GM23338 (cell line): ENCODE measurements around the gene KIAA2012. TPM values are rescaled to one million over a fixed set of nuclear protein-coding genes. Genes with fewer than 3 reads are reported as not detected.

Experiments
- ATAC-seq: fragments of 200-7000 bp; cut with Tn5 transposase; 3 replicates; pipeline ENCODE4 v1.9.1; 2020
- DNase-seq: peaks from one replicate; pipeline ENCODE4 v3.0.0-alpha.2; 2015; ENCODE audit warnings: low spot score
- H2AFZ ChIP-seq: fragments of 200-600 bp; sonication (generic); 2 replicates; pipeline ENCODE4 v1.8.0; 2016; ENCODE audit warnings: antibody characterized with exemption, mild to moderate bottlenecking, moderate library complexity
- H3F3A ChIP-seq: fragments of 200-600 bp; sonication (generic); replicated peaks from 2 replicates; pipeline ENCODE4 v1.8.0; 2017; ENCODE audit warnings: antibody characterized with exemption, mixed run types, low read depth
- H3K27ac ChIP-seq: fragments of 200-600 bp; sonication (generic); 2 replicates; pipeline ENCODE4 v1.6.1; 2016; ENCODE audit warnings: low read depth
- H3K27me3 ChIP-seq: fragments of 200-600 bp; sonication (generic); 2 replicates; pipeline ENCODE4 v1.8.0; 2016; ENCODE audit warnings: mild to moderate bottlenecking, mixed run types, moderate library complexity; ENCODE audit not compliant: insufficient read depth
- H3K36me3 ChIP-seq: fragments of 200-600 bp; sonication (generic); 2 replicates; pipeline ENCODE4 v1.8.0; 2016; ENCODE audit warnings: mild to moderate bottlenecking; ENCODE audit not compliant: insufficient read depth
- H3K4me1 ChIP-seq: fragments of 200-600 bp; sonication (generic); 2 replicates; pipeline ENCODE4 v1.8.0; 2016; ENCODE audit warnings: mild to moderate bottlenecking, moderate library complexity; ENCODE audit not compliant: insufficient read depth
- H3K4me2 ChIP-seq: fragments of 200-600 bp; sonication (generic); 2 replicates; pipeline ENCODE4 v1.7.1; 2017; ENCODE audit warnings: mixed run types
- H3K4me3 ChIP-seq: fragments of 200-600 bp; sonication (generic); 2 replicates; pipeline ENCODE4 v1.6.1; 2016; ENCODE audit warnings: mixed run types
- H3K79me2 ChIP-seq: fragments of 200-600 bp; sonication (generic); replicated peaks from 2 replicates; pipeline ENCODE4 v1.8.0; 2017; ENCODE audit warnings: mild to moderate bottlenecking; ENCODE audit not compliant: insufficient read depth
- H3K9me2 ChIP-seq: fragments of 200-600 bp; sonication (generic); 2 replicates; pipeline ENCODE4 v1.8.0; 2017; ENCODE audit not compliant: insufficient read depth
- H4K20me1 ChIP-seq: fragments of 200-600 bp; sonication (generic); replicated peaks from 2 replicates; pipeline ENCODE4 v1.8.0; 2017; ENCODE audit warnings: mild to moderate bottlenecking; ENCODE audit not compliant: insufficient read depth
- H3K27ac Mint-ChIP-seq: 2 replicates; pipeline ENCODE4 v1.8.0; 2020; ENCODE audit warnings: inconsistent platforms, mild to moderate bottlenecking, moderate library complexity, mixed read lengths
- H3K27me3 Mint-ChIP-seq: 3 replicates; pipeline ENCODE4 v1.8.0; 2022; ENCODE audit warnings: low read depth, mild to moderate bottlenecking, moderate library complexity, mixed read lengths, inconsistent platforms; ENCODE audit not compliant: insufficient read depth, poor library complexity
- H3K36me3 Mint-ChIP-seq: 3 replicates; pipeline ENCODE4 v1.8.0; 2021; ENCODE audit warnings: low read depth, mild to moderate bottlenecking, inconsistent platforms, moderate library complexity, mixed read lengths
- H3K4me1 Mint-ChIP-seq: 3 replicates; pipeline ENCODE4 v1.8.0; 2020; ENCODE audit warnings: mild to moderate bottlenecking, inconsistent platforms, mixed read lengths
- H3K4me3 Mint-ChIP-seq: 3 replicates; pipeline ENCODE4 v1.8.0; 2021; ENCODE audit warnings: moderate library complexity, mild to moderate bottlenecking, inconsistent platforms, mixed read lengths
- H3K9me3 Mint-ChIP-seq: 3 replicates; pipeline ENCODE4 v1.8.0; 2020; ENCODE audit warnings: moderate library complexity, mild to moderate bottlenecking, inconsistent platforms, mixed read lengths
- CTCF ChIP-seq, 2 experiments: fragments of 200-600 bp in 1 of 2; sonication (generic) in 1 of 2; conservative IDR thresholded peaks; 2 replicates each; pipeline versions ENCODE4 v1.5.1 to v1.6.1; 2016 to 2017; ENCODE audit warnings: antibody characterized with exemption in 2 of 2, low read depth in 2 of 2, mild to moderate bottlenecking in 2 of 2, moderate library complexity in 1 of 2
- EZH2 ChIP-seq: fragments of 200-600 bp; sonication (generic); IDR thresholded peaks from one replicate; pipeline ENCODE4 v1.8.0; 2017; ENCODE audit warnings: antibody characterized with exemption, mild to moderate bottlenecking, low read depth; ENCODE audit not compliant: unreplicated experiment
- STAT1 ChIP-seq: IDR thresholded peaks from one replicate; pipeline ENCODE4 v1.6.1; 2016; ENCODE audit warnings: antibody characterized with exemption; ENCODE audit not compliant: unreplicated experiment
- ZNF331 ChIP-seq: fragments of 250-450 bp; sonication (Bioruptor Pico); IDR thresholded peaks from 2 replicates; pipeline ENCODE4 v1.5.0; 2020; ENCODE audit warnings: low read depth, mild to moderate bottlenecking, moderate library complexity
- ZNF462 ChIP-seq: fragments of 250-450 bp; sonication (Bioruptor Pico); IDR thresholded peaks from 2 replicates; pipeline ENCODE4 v1.5.0; 2020; ENCODE audit warnings: mild to moderate bottlenecking, moderate library complexity
- polyA plus RNA-seq: library from polyadenylated mRNA; unstranded; fragments of >200 nt; fragmentation: Nextera tagmentation; extraction: Ambion mirVana; gene quantifications from 2 replicates; pipeline ENCODE4 v1.2.1, GENCODE V29; 2016
- total RNA-seq: library from RNA; depleted of rRNA; stranded (reverse); fragments of >200 nt; shearing (Covaris generic); gene quantifications from 2 replicates; pipeline ENCODE4 v1.2.3, GENCODE V29; 2014
- TF ChIP-seq, protein P1 (sequence below): IDR thresholded peaks from 2 replicates; pipeline ENCODE4 v1.6.1; 2016; ENCODE audit warnings: antibody characterized with exemption
- TF ChIP-seq, protein P2 (sequence below): IDR thresholded peaks from one replicate; pipeline ENCODE4 v1.6.1; 2018; ENCODE audit warnings: antibody characterized with exemption; ENCODE audit not compliant: unreplicated experiment

The KIAA2012 gene
- total and polyA plus RNA-seq, 2 experiments from 2014 or later = 0.03 to 0.08 TPM

DNA sequence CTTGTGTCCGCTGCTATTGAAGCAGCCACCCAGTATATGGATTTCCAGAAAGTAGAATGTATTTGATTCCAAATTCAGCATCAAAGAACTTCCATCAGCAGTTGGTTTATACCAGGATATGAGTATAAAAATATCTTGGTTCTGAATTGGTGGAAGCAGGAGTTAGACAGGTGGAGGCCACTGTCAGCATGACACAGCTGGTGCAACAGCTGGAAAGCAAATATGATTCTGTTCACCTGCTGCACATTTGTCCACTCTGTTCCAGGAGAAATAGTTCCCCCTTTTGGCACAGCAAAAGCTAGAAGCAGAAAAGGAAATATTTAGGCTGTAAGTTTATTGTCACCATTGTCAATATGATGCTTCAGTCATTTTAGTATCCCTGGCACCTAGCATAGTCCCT, 41.2 kb downstream of the KIAA2012 start:
- H3K9me2 ChIP-seq = no peaks in the 10 kb centered on the region
- peaks cover 8% of the 10 kb centered on the region; the same call in 1 of the 2 replicates for H3F3A ChIP-seq
- Mint-ChIP-seq H3K4me3 (no peak overlapping the region), H3K27me3 (no peaks in the 10 kb centered on the region), H3K4me1 (peaks cover 25% of the 10 kb centered on the region), H3K36me3 (no peaks in the 10 kb centered on the region), H3K9me3 (peaks cover 1% of the 10 kb centered on the region; the same call in 1 of the 3 replicates), H3K27ac (no peak overlapping the region)
- H4K20me1 ChIP-seq = no peaks in the 10 kb centered on the region
- no peaks in the 10 kb centered on the region for H3K36me3 ChIP-seq
- no peaks in the 10 kb centered on the region for H3K27me3 ChIP-seq
- H3K27ac ChIP-seq = no peak overlapping the region
- H3K4me1 ChIP-seq = peaks cover 22% of the 10 kb centered on the region
- no peak overlapping the region for H3K4me2 ChIP-seq
- DNase-seq (no peak), ATAC-seq (no peak)
- no peak overlapping the region for H2AFZ ChIP-seq
- no peak overlapping the region for H3K4me3 ChIP-seq
- TF ChIP-seq EZH2 (no peak), STAT1 (no peak), ZNF331 (no peak)
- TF ChIP-seq, protein P1, sequence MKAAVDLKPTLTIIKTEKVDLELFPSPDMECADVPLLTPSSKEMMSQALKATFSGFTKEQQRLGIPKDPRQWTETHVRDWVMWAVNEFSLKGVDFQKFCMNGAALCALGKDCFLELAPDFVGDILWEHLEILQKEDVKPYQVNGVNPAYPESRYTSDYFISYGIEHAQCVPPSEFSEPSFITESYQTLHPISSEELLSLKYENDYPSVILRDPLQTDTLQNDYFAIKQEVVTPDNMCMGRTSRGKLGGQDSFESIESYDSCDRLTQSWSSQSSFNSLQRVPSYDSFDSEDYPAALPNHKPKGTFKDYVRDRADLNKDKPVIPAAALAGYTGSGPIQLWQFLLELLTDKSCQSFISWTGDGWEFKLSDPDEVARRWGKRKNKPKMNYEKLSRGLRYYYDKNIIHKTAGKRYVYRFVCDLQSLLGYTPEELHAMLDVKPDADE = no peak
- H3K79me2 ChIP-seq = no peaks in the 10 kb centered on the region

DNA sequence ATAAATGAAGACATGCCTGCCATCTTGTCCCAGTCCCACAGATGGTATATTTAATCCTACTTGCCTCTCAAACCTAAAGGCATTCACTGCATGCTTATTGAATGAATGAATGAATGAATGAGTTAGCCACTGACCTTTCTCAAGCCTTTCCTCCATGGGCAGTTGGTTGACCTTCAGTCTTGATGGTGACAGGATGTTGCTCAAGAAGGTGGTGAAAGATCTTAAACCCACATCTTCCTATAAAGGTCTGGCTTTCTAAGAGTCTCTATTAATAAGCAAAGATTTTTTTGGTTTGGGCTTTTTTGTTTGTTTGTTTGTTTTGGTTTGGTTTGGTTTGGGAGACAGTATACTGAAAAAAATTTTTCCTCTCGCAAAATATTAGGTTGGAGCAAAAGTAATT, 41.7 kb downstream of the KIAA2012 start:
- no peaks in the 10 kb centered on the region for H3K36me3 Mint-ChIP-seq
- Histone ChIP-seq H3K79me2 (no peaks in the 10 kb centered on the region), H3K9me2 (no peaks in the 10 kb centered on the region), H3K4me3 (no peak overlapping the region), H2AFZ (no peak overlapping the region), H3K4me1 (peaks cover 22% of the 10 kb centered on the region), H3K36me3 (no peaks in the 10 kb centered on the region), H3F3A (peaks cover 8% of the 10 kb centered on the region; the same call in 1 of the 2 replicates), H3K4me2 (no peak overlapping the region), H3K27me3 (no peaks in the 10 kb centered on the region), H4K20me1 (no peaks in the 10 kb centered on the region), H3K27ac (no peak overlapping the region)
- H3K4me3 Mint-ChIP-seq = no peak overlapping the region
- DNase-seq = no peak
- H3K27me3 Mint-ChIP-seq = no peaks in the 10 kb centered on the region
- no peak for ATAC-seq
- peaks cover 6% of the 10 kb centered on the region; the same call in 2 of the 3 replicates for H3K9me3 Mint-ChIP-seq
- H3K27ac Mint-ChIP-seq = no peak overlapping the region
- peaks cover 20% of the 10 kb centered on the region for H3K4me1 Mint-ChIP-seq
- TF ChIP-seq, protein P1 = no peak
- TF ChIP-seq, protein P2, sequence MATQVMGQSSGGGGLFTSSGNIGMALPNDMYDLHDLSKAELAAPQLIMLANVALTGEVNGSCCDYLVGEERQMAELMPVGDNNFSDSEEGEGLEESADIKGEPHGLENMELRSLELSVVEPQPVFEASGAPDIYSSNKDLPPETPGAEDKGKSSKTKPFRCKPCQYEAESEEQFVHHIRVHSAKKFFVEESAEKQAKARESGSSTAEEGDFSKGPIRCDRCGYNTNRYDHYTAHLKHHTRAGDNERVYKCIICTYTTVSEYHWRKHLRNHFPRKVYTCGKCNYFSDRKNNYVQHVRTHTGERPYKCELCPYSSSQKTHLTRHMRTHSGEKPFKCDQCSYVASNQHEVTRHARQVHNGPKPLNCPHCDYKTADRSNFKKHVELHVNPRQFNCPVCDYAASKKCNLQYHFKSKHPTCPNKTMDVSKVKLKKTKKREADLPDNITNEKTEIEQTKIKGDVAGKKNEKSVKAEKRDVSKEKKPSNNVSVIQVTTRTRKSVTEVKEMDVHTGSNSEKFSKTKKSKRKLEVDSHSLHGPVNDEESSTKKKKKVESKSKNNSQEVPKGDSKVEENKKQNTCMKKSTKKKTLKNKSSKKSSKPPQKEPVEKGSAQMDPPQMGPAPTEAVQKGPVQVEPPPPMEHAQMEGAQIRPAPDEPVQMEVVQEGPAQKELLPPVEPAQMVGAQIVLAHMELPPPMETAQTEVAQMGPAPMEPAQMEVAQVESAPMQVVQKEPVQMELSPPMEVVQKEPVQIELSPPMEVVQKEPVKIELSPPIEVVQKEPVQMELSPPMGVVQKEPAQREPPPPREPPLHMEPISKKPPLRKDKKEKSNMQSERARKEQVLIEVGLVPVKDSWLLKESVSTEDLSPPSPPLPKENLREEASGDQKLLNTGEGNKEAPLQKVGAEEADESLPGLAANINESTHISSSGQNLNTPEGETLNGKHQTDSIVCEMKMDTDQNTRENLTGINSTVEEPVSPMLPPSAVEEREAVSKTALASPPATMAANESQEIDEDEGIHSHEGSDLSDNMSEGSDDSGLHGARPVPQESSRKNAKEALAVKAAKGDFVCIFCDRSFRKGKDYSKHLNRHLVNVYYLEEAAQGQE = no peak
- TF ChIP-seq ZNF331 = no peak
- no peak for TF ChIP-seq STAT1
- no peak for TF ChIP-seq CTCF (conservative IDR thresholded peaks at IDR 0.05; ENCODE audit: low read depth in 2 of 2)
- no peak for TF ChIP-seq ZNF462 (CRISPR knock-in tag)
